ENCODE data around the gene FES. TPM values are rescaled to one million over a fixed set of nuclear protein-coding genes. Genes with fewer than 3 reads are reported as not detected.

Gene FES
- total and polyA plus RNA-seq, 10 of the 15 experiments (the other 5 are each of a cell fraction or from before 2014, with no cell fraction given): 0.07 to 23.9 (median 9.9) TPM

- Histone ChIP-seq H3K27me3 (replicated peaks in 1 of 2; ENCODE audit: control insufficient read depth in 2 of 2, insufficient read depth in 2 of 2, low read length in 1 of 2) (no peaks in the 10 kb centered on the region), H3K4me2 (ENCODE audit: control insufficient read depth, insufficient read depth) (no peak overlapping the region), H3K4me1 (ENCODE audit: control insufficient read depth, insufficient read depth, low read length) (peaks cover 22% of the 10 kb centered on the region), H3K27ac (ENCODE audit: control insufficient read depth, insufficient read depth) (no peak overlapping the region), H2AFZ (ENCODE audit: control insufficient read depth, low read depth, low read length) (no peak overlapping the region), H4K20me1 (ENCODE audit: control insufficient read depth, insufficient read depth) (no peaks in the 10 kb centered on the region), H3K9me3 (replicated peaks; ENCODE audit: control insufficient read depth, insufficient read depth, low read length) (no peaks in the 10 kb centered on the region), H3K4me3 (no peak overlapping the region), H3K9ac (ENCODE audit: control insufficient read depth, insufficient read depth, low read length) (no peak overlapping the region), H3K36me3 (ENCODE audit: control insufficient read depth in 2 of 2, insufficient read depth in 2 of 2, low read length in 1 of 2) (no peaks in the 10 kb centered on the region), H3K79me2 (ENCODE audit: control insufficient read depth, insufficient read depth, low read length) (no peaks in the 10 kb centered on the region)
- RAD21 ChIA-PET (ENCODE audit: unreplicated experiment): no interaction called here
- CTCF ChIA-PET: interaction anchor here (0.7 kb wide), 1 partner anchor 33 kb away, joined by 3 read pairs; no protein-coding TSS in a partner anchor
- no peak for ATAC-seq
- no peak for FAIRE-seq
- in situ Hi-C loops (cut with MboI) (no loop called here), intact Hi-C loops (cut with micrococcal nuclease; ENCODE audit: unreplicated experiment) (no loop called here)
- 82% methylated on average over 7 of the region's 7 CpGs for WGBS (ENCODE audit: insufficient coverage, insufficient replicate concordance, low lambda C conversion rate, missing lambda C conversion rate)
- TF ChIP-seq SP1 (IDR thresholded peaks at IDR 0.05; ENCODE audit: low read depth, low read length) (no peak), CBX3 (IDR thresholded peaks at IDR 0.05; ENCODE audit: borderline replicate concordance, low read depth) (no peak), EED (IDR thresholded peaks at IDR 0.05; ENCODE audit: low read depth) (no peak), CEBPB (IDR thresholded peaks at IDR 0.05; ENCODE audit: borderline replicate concordance in 1 of 2, low read depth in 2 of 2, low read length in 2 of 2) (no peak), MEF2A (IDR thresholded peaks at IDR 0.05; ENCODE audit: insufficient read depth, low read depth, low read length) (no peak), BACH1 (IDR thresholded peaks at IDR 0.05; ENCODE audit: borderline replicate concordance) (no peak), SREBF2 (IDR thresholded peaks at IDR 0.05; ENCODE audit: low read length) (no peak), BRCA1 (IDR thresholded peaks at IDR 0.05; ENCODE audit: low read depth, low read length) (no peak), RAD51 (IDR thresholded peaks at IDR 0.05) (no peak), IRF5 (IDR thresholded peaks at IDR 0.05; ENCODE audit: borderline replicate concordance) (no peak)
- no TSS peak for BruUV-seq (replicated peaks)
- POLR2A ChIA-PET: interaction anchor here (0.6 kb wide), 1 partner anchor 43 kb away, joined by 3 read pairs; no protein-coding TSS in a partner anchor
- DNase-seq (ENCODE audit: low read depth, low spot score): no peak
- SMC1A ChIA-PET (ENCODE audit: uncharacterized antibody, unreplicated experiment): interaction anchor here (0.8 to 1.3 kb wide), 3 partner anchors 14 to 49 kb away, joined by 3 to 5 read pairs (median 3); no protein-coding TSS in a partner anchor
Measured at GRCh38 chr15:90836296-90836871, 47.9 kb upstream of the FES start.

Measured in GM12878 (cell line).